GM23248 (cell line): ENCODE measurements around the gene CLDN12. TPM values are rescaled to one million over a fixed set of nuclear protein-coding genes. Genes with fewer than 3 reads are reported as not detected.

Source experiments
- DNase-seq: peaks from one replicate; pipeline ENCODE4 v3.0.0-alpha.2; 2015
- H2AFZ ChIP-seq: fragments of 200-600 bp; sonication (generic); 2 replicates; pipeline ENCODE4 v1.6.1; 2016; ENCODE audit warnings: antibody characterized with exemption
- H3F3A ChIP-seq: fragments of 200-600 bp; sonication (generic); 2 replicates; pipeline ENCODE4 v1.6.1; 2016; ENCODE audit warnings: mild to moderate bottlenecking, antibody characterized with exemption, mixed run types; ENCODE audit not compliant: insufficient read depth
- H3K27ac ChIP-seq: fragments of 200-600 bp; sonication (generic); 2 replicates; pipeline ENCODE4 v1.5.1; 2016; ENCODE audit warnings: mild to moderate bottlenecking
- H3K27me3 ChIP-seq: fragments of 200-600 bp; sonication (generic); replicated peaks from 2 replicates; pipeline ENCODE4 v1.6.1; 2016; ENCODE audit warnings: mild to moderate bottlenecking; ENCODE audit not compliant: insufficient read depth
- H3K36me3 ChIP-seq: fragments of 200-600 bp; sonication (generic); 2 replicates; pipeline ENCODE4 v1.6.1; 2016; ENCODE audit warnings: low read depth, mild to moderate bottlenecking
- H3K4me1 ChIP-seq: fragments of 200-600 bp; sonication (generic); 2 replicates; pipeline ENCODE4 v1.6.1; 2016; ENCODE audit warnings: mild to moderate bottlenecking; ENCODE audit not compliant: insufficient read depth
- H3K4me2 ChIP-seq: fragments of 200-600 bp; sonication (generic); one replicate; pipeline ENCODE4 v1.6.1; 2016; ENCODE audit warnings: mild to moderate bottlenecking; ENCODE audit not compliant: unreplicated experiment
- H3K4me3 ChIP-seq: fragments of 200-600 bp; sonication (generic); 2 replicates; pipeline ENCODE4 v1.5.1; 2016; ENCODE audit warnings: mild to moderate bottlenecking
- H3K79me2 ChIP-seq: fragments of 200-600 bp; sonication (generic); 2 replicates; pipeline ENCODE4 v1.6.1; 2016; ENCODE audit warnings: mild to moderate bottlenecking; ENCODE audit not compliant: insufficient read depth
- H3K9ac ChIP-seq: fragments of 200-600 bp; sonication (generic); 2 replicates; pipeline ENCODE4 v1.6.1; 2016; ENCODE audit warnings: mild to moderate bottlenecking
- H3K9me2 ChIP-seq: fragments of 200-600 bp; sonication (generic); 2 replicates; pipeline ENCODE4 v1.6.1; 2016; ENCODE audit warnings: mixed run types, mild to moderate bottlenecking, moderate library complexity; ENCODE audit not compliant: insufficient read depth
- H3K9me3 ChIP-seq: fragments of 200-600 bp; sonication (generic); one replicate; pipeline ENCODE4 v1.6.1; 2017; ENCODE audit warnings: low read depth
- H4K20me1 ChIP-seq: fragments of 200-600 bp; sonication (generic); 2 replicates; pipeline ENCODE4 v1.6.0; 2016; ENCODE audit not compliant: insufficient read depth
- EZH2 ChIP-seq: fragments of 200-600 bp; sonication (generic); IDR thresholded peaks from 2 replicates; pipeline ENCODE4 v1.6.1; 2018; ENCODE audit warnings: antibody characterized with exemption, mild to moderate bottlenecking; ENCODE audit not compliant: insufficient read depth, poor library complexity, severe bottlenecking
- EZH2phosphoT487 ChIP-seq: fragments of 200-600 bp; sonication (generic); IDR thresholded peaks from 2 replicates; pipeline ENCODE4 v1.6.1; 2018; ENCODE audit warnings: antibody characterized with exemption, moderate library complexity, mild to moderate bottlenecking, low read depth; ENCODE audit not compliant: insufficient read depth
- WGBS, 2 experiments: methylation state at CpG; one replicate each; pipeline ENCODE4 v1.1.6; 2015 to 2017; ENCODE audit warnings: low lambda C conversion rate in 2 of 2, low coverage in 1 of 2; ENCODE audit errors: missing lambda C conversion rate in 2 of 2; 5-methylcytosine and 5-hydroxymethylcytosine counted together
- in situ Hi-C: fragments of 300-500 bp; cut with MboI; formaldehyde crosslinking; loops from 2 replicates; pipeline ENCODE4 v1.15.0; 2020
- polyA plus RNA-seq: library from polyadenylated mRNA; unstranded; fragments of >200 nt; fragmentation: Nextera tagmentation; extraction: Ambion mirVana; gene quantifications from 2 replicates; pipeline ENCODE4 v1.2.1, GENCODE V29; 2016
- total RNA-seq: library from RNA; depleted of rRNA; stranded (reverse); fragments of >200 nt; shearing (Covaris generic); gene quantifications from 2 replicates; pipeline ENCODE4 v1.2.3, GENCODE V29; 2014

The CLDN12 gene
- total and polyA plus RNA-seq, 2 experiments from 2014 or later, result 24.3 to 35.6 TPM

DNA sequence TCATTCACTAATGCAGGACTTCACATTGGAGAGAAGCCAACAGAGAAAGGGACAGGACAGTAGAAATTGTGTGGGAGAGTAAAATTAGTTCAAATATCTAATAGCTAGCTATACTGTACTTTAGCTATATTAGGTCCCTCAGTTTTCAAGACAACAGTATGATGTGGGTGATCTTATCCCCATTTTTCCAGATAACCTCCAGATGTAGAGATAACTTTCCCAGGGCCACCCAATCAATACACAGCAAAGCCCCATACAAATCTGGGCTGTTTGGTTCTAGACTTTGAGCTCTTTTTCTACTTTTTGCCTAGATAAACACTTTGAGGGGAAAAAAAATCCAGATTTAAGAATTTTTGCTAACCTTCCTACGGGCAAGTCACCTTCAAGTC lies 482 bp upstream of the CLDN12 start:
- Histone ChIP-seq H2AFZ (peak overlapping the region; percentile 95), H3K27me3 (no peaks in the 10 kb centered on the region), H3K27ac (peak overlapping the region; percentile 96), H3K9ac (peak overlapping the region; percentile 94), H3K79me2 (peaks cover 37% of the 10 kb centered on the region), H3K4me1 (peaks cover 23% of the 10 kb centered on the region), H3K36me3 (peaks cover 10% of the 10 kb centered on the region), H3K9me3 (no peaks in the 10 kb centered on the region), H3F3A (peaks cover 26% of the 10 kb centered on the region), H4K20me1 (no peaks in the 10 kb centered on the region), H3K4me3 (peak overlapping the region; percentile 79), H3K4me2 (peak overlapping the region; percentile 76), H3K9me2 (no peaks in the 10 kb centered on the region)
- DNase-seq, result no peak
- in situ Hi-C loops, result no loop called here
- 0 to 5% methylated on average over 1 of the region's 1 CpG for WGBS, 2 experiments
- TF ChIP-seq EZH2, result no peak
- TF ChIP-seq EZH2phosphoT487, result no peak

DNA sequence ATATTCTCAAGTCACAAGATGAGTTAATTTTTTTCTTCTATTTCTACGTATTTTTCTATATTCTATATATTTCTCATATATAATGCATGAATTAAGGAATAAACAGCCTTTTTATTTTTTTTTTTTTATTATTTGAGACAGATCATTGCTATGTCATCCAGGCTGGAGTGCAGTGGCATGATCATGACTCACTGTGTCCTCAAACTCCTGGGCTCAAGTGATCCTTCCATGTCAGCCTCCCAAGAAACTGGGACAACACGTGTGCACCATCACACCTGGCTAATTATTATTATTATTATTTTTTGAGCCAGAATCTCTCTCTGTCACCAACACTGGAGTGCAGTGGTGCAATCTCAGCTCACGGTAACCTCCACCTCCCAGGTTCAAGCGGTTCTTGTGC lies 1.5 kb downstream of the CLDN12 start:
- in situ Hi-C loops, result no loop called here
- Histone ChIP-seq H2AFZ (no peak overlapping the region), H3K4me1 (peaks cover 23% of the 10 kb centered on the region), H3K9ac (peak overlapping the region; percentile 94), H3K36me3 (peaks cover 19% of the 10 kb centered on the region), H3K9me3 (no peaks in the 10 kb centered on the region), H3F3A (peaks cover 32% of the 10 kb centered on the region), H3K27ac (peak overlapping the region; percentile 96), H3K4me3 (peak overlapping the region; percentile 79), H3K4me2 (peak overlapping the region; percentile 84), H3K79me2 (peaks cover 52% of the 10 kb centered on the region), H3K9me2 (no peaks in the 10 kb centered on the region), H4K20me1 (no peaks in the 10 kb centered on the region), H3K27me3 (no peaks in the 10 kb centered on the region)
- peak; percentile 57 for DNase-seq
- no peak for TF ChIP-seq EZH2
- no peak for TF ChIP-seq EZH2phosphoT487
- 44 to 46% methylated on average over 4 of the region's 4 CpGs for WGBS, 2 experiments

DNA sequence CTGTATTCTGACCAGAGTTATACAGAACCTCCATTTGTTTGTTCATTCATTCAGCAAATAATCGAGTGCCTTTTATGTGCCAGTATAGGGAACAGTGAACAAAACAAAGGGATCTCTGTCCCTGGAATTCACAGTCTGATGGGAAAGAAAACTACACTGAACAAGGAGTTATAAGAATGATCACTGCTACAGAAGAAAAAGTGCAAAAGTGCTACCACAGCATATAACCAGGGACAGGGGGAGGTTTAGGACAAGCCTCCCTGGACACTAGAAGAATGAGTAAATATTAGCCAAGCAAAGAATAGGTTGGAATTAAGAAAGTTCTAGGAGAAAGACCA lies 4.2 kb downstream of the CLDN12 start:
- Histone ChIP-seq H3K27me3 (no peaks in the 10 kb centered on the region), H3K9me2 (no peaks in the 10 kb centered on the region), H3K79me2 (peaks cover 70% of the 10 kb centered on the region), H3K27ac (no peak overlapping the region), H3K36me3 (peaks cover 29% of the 10 kb centered on the region), H3K9me3 (no peaks in the 10 kb centered on the region), H2AFZ (no peak overlapping the region), H4K20me1 (no peaks in the 10 kb centered on the region), H3K4me3 (no peak overlapping the region), H3K9ac (no peak overlapping the region), H3K4me1 (peaks cover 26% of the 10 kb centered on the region), H3K4me2 (no peak overlapping the region), H3F3A (peaks cover 30% of the 10 kb centered on the region)
- 94 to 100% methylated on average over 1 of the region's 1 CpG for WGBS, 2 experiments
- in situ Hi-C loops, result no loop called here
- TF ChIP-seq EZH2, result no peak
- TF ChIP-seq EZH2phosphoT487, result no peak
- DNase-seq, result no peak

DNA sequence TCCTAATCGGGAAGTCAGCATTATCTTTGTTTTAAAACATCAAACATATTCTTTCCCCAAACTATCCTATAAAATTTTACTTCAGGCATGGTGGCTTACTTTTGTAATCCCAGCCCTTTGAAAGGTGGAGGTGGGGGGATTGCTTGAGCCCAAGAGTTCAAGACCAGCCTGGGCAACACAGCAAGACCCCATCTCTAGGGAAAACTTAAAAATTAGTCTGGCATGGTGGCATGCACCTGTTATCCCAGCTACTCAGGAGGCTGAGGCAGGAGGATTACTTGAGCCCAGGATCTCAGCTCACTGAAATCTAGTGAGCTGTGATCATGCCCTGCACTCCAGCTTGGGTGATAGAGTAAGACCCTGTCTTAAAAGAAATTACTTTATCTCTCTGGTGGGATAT lies 4.9 kb downstream of the CLDN12 start:
- in situ Hi-C loops, result no loop called here
- H3K4me1 ChIP-seq, result peaks cover 21% of the 10 kb centered on the region
- no peak overlapping the region for H3K4me3 ChIP-seq
- peaks cover 34% of the 10 kb centered on the region for H3K36me3 ChIP-seq
- no peaks in the 10 kb centered on the region for H3K9me3 ChIP-seq
- no peak overlapping the region for H3K9ac ChIP-seq
- WGBS, 2 experiments, result 98 to 100% methylated on average over 1 of the region's 1 CpG
- no peak overlapping the region for H3K4me2 ChIP-seq
- no peak for DNase-seq
- no peak for TF ChIP-seq EZH2phosphoT487
- TF ChIP-seq EZH2, result no peak
- H4K20me1 ChIP-seq, result no peaks in the 10 kb centered on the region
- H3K27me3 ChIP-seq, result no peaks in the 10 kb centered on the region
- peaks cover 77% of the 10 kb centered on the region for H3K79me2 ChIP-seq
- H3K9me2 ChIP-seq, result no peaks in the 10 kb centered on the region
- H3F3A ChIP-seq, result peaks cover 24% of the 10 kb centered on the region
- no peak overlapping the region for H2AFZ ChIP-seq
- no peak overlapping the region for H3K27ac ChIP-seq

DNA sequence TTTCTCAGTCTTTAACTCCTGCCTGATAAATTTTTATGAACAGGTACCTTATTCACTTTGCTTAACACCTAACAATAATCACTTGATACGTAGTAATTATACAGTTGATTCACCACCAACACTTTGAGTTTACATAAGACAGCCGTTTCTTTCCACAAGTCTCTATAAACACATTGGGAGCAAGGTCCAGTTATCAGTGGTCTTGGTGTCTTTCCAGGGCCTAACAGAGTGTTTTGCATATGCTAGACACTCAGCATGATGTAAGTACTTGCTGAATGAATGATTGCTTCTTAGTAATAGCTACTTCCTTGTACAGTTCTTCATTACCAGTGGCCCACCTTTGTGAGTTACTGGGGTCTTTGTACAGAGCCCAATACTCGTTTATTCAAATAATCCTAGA lies 6.4 kb downstream of the CLDN12 start:
- peaks cover 24% of the 10 kb centered on the region for H3F3A ChIP-seq
- H3K36me3 ChIP-seq, result peaks cover 49% of the 10 kb centered on the region
- TF ChIP-seq EZH2phosphoT487, result no peak
- TF ChIP-seq EZH2, result no peak
- no peaks in the 10 kb centered on the region for H4K20me1 ChIP-seq
- no peak overlapping the region for H2AFZ ChIP-seq
- no peak overlapping the region for H3K4me3 ChIP-seq
- in situ Hi-C loops, result no loop called here
- H3K79me2 ChIP-seq, result peaks cover 86% of the 10 kb centered on the region
- H3K27me3 ChIP-seq, result no peaks in the 10 kb centered on the region
- no peaks in the 10 kb centered on the region for H3K9me2 ChIP-seq
- no peak for DNase-seq
- H3K9ac ChIP-seq, result no peak overlapping the region
- no peak overlapping the region for H3K27ac ChIP-seq
- WGBS, 2 experiments, result 92 to 96% methylated on average over 3 of the region's 3 CpGs
- H3K4me1 ChIP-seq, result peaks cover 16% of the 10 kb centered on the region
- no peaks in the 10 kb centered on the region for H3K9me3 ChIP-seq
- no peak overlapping the region for H3K4me2 ChIP-seq
